H9 (cell line): Measurements from ENCODE around the gene ZNF892. TPM values are rescaled to one million over a fixed set of nuclear protein-coding genes. Genes with fewer than 3 reads are reported as not detected.

Experiments used
- DNase-seq: peaks from one replicate; pipeline ENCODE4 v3.0.0-alpha.2; 2017
- H2AFZ ChIP-seq: one replicate; pipeline ENCODE4 v1.6.1; 2013; ENCODE audit warnings: mild to moderate bottlenecking, low read length, control low read depth, moderate library complexity
- H2AK5ac ChIP-seq: 2 replicates; pipeline ENCODE4 v1.6.1; 2013; ENCODE audit warnings: low read length, control low read depth, mixed read lengths; ENCODE audit not compliant: insufficient read length
- H2BK120ac ChIP-seq: one replicate; pipeline ENCODE4 v1.6.1; 2013; ENCODE audit warnings: low read depth, mild to moderate bottlenecking, low read length, control low read depth, inconsistent platforms; ENCODE audit not compliant: poor library complexity, severe bottlenecking
- H2BK12ac ChIP-seq: 2 replicates; pipeline ENCODE4 v1.6.1; 2013; ENCODE audit warnings: low read length, control low read depth, mixed read lengths, low read depth; ENCODE audit not compliant: insufficient read length
- H2BK15ac ChIP-seq: 2 replicates; pipeline ENCODE4 v1.6.1; 2013; ENCODE audit warnings: low read depth, low read length, control low read depth
- H2BK20ac ChIP-seq: one replicate; pipeline ENCODE4 v1.6.1; 2013; ENCODE audit warnings: low read depth, mild to moderate bottlenecking, low read length, control low read depth, inconsistent platforms; ENCODE audit not compliant: poor library complexity, severe bottlenecking
- H2BK5ac ChIP-seq: 2 replicates; pipeline ENCODE4 v1.6.1; 2013; ENCODE audit warnings: low read length, control low read depth, mixed read lengths; ENCODE audit not compliant: insufficient read length
- H3K14ac ChIP-seq: 2 replicates; pipeline ENCODE4 v1.6.1; 2013; ENCODE audit warnings: low read length, control low read depth; ENCODE audit not compliant: insufficient read depth
- H3K18ac ChIP-seq: 2 replicates; pipeline ENCODE4 v1.6.1; 2013; ENCODE audit warnings: low read depth, mild to moderate bottlenecking, mixed read lengths, low read length, control low read depth; ENCODE audit not compliant: insufficient read length
- H3K23ac ChIP-seq: 2 replicates; pipeline ENCODE4 v1.6.1; 2013; ENCODE audit warnings: low read length, control low read depth, mixed read lengths, low read depth; ENCODE audit not compliant: insufficient read length
- H3K23me2 ChIP-seq: 2 replicates; pipeline ENCODE4 v1.6.1; 2013; ENCODE audit warnings: low read depth, mild to moderate bottlenecking, mixed read lengths, low read length, control low read depth; ENCODE audit not compliant: insufficient read length, poor library complexity, severe bottlenecking
- H3K27ac ChIP-seq: 2 replicates; pipeline ENCODE4 v1.5.1; 2013; ENCODE audit warnings: low read length, control low read depth, mixed read lengths, low read depth; ENCODE audit not compliant: insufficient read length
- H3K27me3 ChIP-seq: 2 replicates; pipeline ENCODE4 v1.6.1; 2013; ENCODE audit warnings: low read length, control low read depth, inconsistent platforms; ENCODE audit not compliant: insufficient read depth
- H3K4ac ChIP-seq: 2 replicates; pipeline ENCODE4 v1.6.1; 2013; ENCODE audit warnings: low read depth, mild to moderate bottlenecking, control low read depth, inconsistent platforms, low read length, moderate library complexity
- H3K4me1 ChIP-seq: 2 replicates; pipeline ENCODE4 v1.6.1; 2013; ENCODE audit warnings: low read length, control low read depth, inconsistent platforms; ENCODE audit not compliant: insufficient read depth
- H3K4me2 ChIP-seq: 2 replicates; pipeline ENCODE4 v1.6.1; 2013; ENCODE audit warnings: low read length, control low read depth, mixed read lengths; ENCODE audit not compliant: insufficient read length, insufficient read depth
- H3K56ac ChIP-seq: 2 replicates; pipeline ENCODE4 v1.6.1; 2013; ENCODE audit warnings: low read depth, mild to moderate bottlenecking, mixed read lengths, low read length, control low read depth; ENCODE audit not compliant: insufficient read length
- H3K79me1 ChIP-seq: 2 replicates; pipeline ENCODE4 v1.6.1; 2013; ENCODE audit warnings: low read depth, mild to moderate bottlenecking, moderate library complexity, low read length, control low read depth, inconsistent platforms; ENCODE audit not compliant: insufficient read depth, poor library complexity, severe bottlenecking
- H3K79me2 ChIP-seq: 2 replicates; pipeline ENCODE4 v1.6.1; 2013; ENCODE audit warnings: low read length, control low read depth, inconsistent platforms; ENCODE audit not compliant: insufficient read depth
- H3K9ac ChIP-seq: 2 replicates; pipeline ENCODE4 v1.6.1; 2013; ENCODE audit warnings: low read length, control low read depth, mixed read lengths; ENCODE audit not compliant: insufficient read length; ENCODE audit errors: extremely low read depth
- H3K9me3 ChIP-seq: one replicate; pipeline ENCODE4 v1.6.1; 2013; ENCODE audit warnings: low read depth, low read length, inconsistent platforms; ENCODE audit not compliant: control insufficient read depth
- H3T11ph ChIP-seq: one replicate; pipeline ENCODE4 v1.6.1; 2013; ENCODE audit warnings: mild to moderate bottlenecking, low read length, control low read depth, inconsistent platforms
- H4K20me1 ChIP-seq: one replicate; pipeline ENCODE4 v1.6.1; 2013; ENCODE audit not compliant: control insufficient read depth, insufficient read length, insufficient read depth
- H4K5ac ChIP-seq: 2 replicates; pipeline ENCODE4 v1.6.1; 2013; ENCODE audit warnings: low read depth, mild to moderate bottlenecking, mixed read lengths, low read length, control low read depth; ENCODE audit not compliant: insufficient read length
- H4K8ac ChIP-seq: replicated peaks from 2 replicates; pipeline ENCODE4 v1.6.1; 2013; ENCODE audit warnings: low read length, control low read depth, mixed read lengths, low read depth; ENCODE audit not compliant: insufficient read length
- H4K91ac ChIP-seq: 2 replicates; pipeline ENCODE4 v1.6.1; 2013; ENCODE audit warnings: low read depth, mild to moderate bottlenecking, moderate library complexity, mixed read lengths, low read length, control low read depth; ENCODE audit not compliant: insufficient read length
- H3K27ac Mint-ChIP-seq, 3 experiments: 2 replicates in 2 of 3; 3 replicates in 1 of 3; pipeline ENCODE4 v1.8.0; 2020 to 2021; ENCODE audit warnings: mixed read lengths in 3 of 3, mild to moderate bottlenecking in 1 of 3, moderate library complexity in 1 of 3
- H3K27me3 Mint-ChIP-seq: 2 replicates; pipeline ENCODE4 v1.8.0; 2021; ENCODE audit warnings: low read depth, mild to moderate bottlenecking, moderate library complexity, mixed read lengths
- H3K36me3 Mint-ChIP-seq, 3 experiments: 2 replicates in 2 of 3; 3 replicates in 1 of 3; pipeline ENCODE4 v1.8.0; 2020 to 2021; ENCODE audit warnings: low read depth in 3 of 3, mixed read lengths in 3 of 3; ENCODE audit not compliant: insufficient read depth in 1 of 3
- H3K4me1 Mint-ChIP-seq, 2 experiments: 2 replicates each; pipeline ENCODE4 v1.8.0; 2020; ENCODE audit warnings: mixed read lengths in 2 of 2
- H3K4me3 Mint-ChIP-seq, 2 experiments: 2 replicates in 1 of 2; 3 replicates in 1 of 2; pipeline ENCODE4 v1.8.0; 2020 to 2021; ENCODE audit warnings: mild to moderate bottlenecking in 2 of 2, mixed read lengths in 2 of 2, moderate library complexity in 1 of 2
- H3K9me3 Mint-ChIP-seq, 2 experiments: 2 replicates in 1 of 2; 3 replicates in 1 of 2; pipeline ENCODE4 v1.8.0; 2020; ENCODE audit warnings: mild to moderate bottlenecking in 2 of 2, mixed read lengths in 2 of 2, moderate library complexity in 1 of 2
- WGBS: extraction: QIAGEN DNeasy Blood & Tissue Kit; methylation state at CpG from one replicate; pipeline ENCODE4 v1.1.7; 2013; ENCODE audit warnings: missing lambda C conversion rate, low lambda C conversion rate, mixed read lengths; ENCODE audit not compliant: insufficient read length; ENCODE audit errors: extremely low coverage; 5-methylcytosine and 5-hydroxymethylcytosine counted together
- total RNA-seq: library from RNA; stranded (reverse); gene quantifications from 2 replicates; pipeline ENCODE4 v1.2.1, GENCODE V29; 2021
- TF ChIP-seq, protein P1 (sequence below): fragments of 200-600 bp; sonication (generic); conservative IDR thresholded peaks from 3 replicates; pipeline ENCODE4 v1.8.0; 2021; ENCODE audit warnings: antibody characterized with exemption, mild to moderate bottlenecking

The ZNF892 gene
- total RNA-seq, 1 experiment from 2014 or later: 13.2 TPM

DNA sequence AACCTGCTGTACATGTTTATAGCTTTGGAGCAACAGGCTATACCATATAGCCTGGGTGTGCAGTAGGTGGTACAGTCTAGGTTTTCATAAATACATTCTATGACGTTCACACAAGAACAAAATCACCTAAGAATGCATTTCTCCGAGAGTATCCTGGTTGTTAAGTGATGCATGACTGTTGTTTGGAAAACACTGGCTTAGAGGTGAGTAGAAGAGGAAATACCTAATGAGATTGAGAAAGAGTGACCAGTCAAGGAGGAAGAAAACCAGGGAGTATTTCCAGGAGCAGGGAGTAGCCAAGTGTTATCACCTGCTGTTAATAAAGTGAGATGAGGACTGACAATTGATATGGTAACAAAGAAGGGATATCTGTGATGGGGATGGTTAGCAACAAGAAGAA is 2.9 kb upstream of the ZNF892 start:
- no peak overlapping the region for H3K27ac Mint-ChIP-seq
- no peaks in the 10 kb centered on the region for H3K79me2 ChIP-seq
- H4K8ac ChIP-seq: no peak overlapping the region
- H3K18ac ChIP-seq: no peak overlapping the region
- no peak overlapping the region for H2BK12ac ChIP-seq
- no CpG with 5 or more reads among the region's 2 CpGs for WGBS
- no peaks in the 10 kb centered on the region for H3K79me1 ChIP-seq
- peaks cover 11 to 21% of the 10 kb centered on the region in 2 experiments for H3K9me3 Mint-ChIP-seq
- no peak overlapping the region for H3K27ac ChIP-seq
- no peak overlapping the region for H3K9ac ChIP-seq
- H3K36me3 Mint-ChIP-seq: peaks cover 10 to 14% (median 12%) of the 10 kb centered on the region in 3 experiments
- H3K4me3 Mint-ChIP-seq: no peak overlapping the region
- no peaks in the 10 kb centered on the region for H3K4me1 ChIP-seq
- no peak overlapping the region for H3T11ph ChIP-seq
- no peak overlapping the region for H3K14ac ChIP-seq
- H3K4ac ChIP-seq: no peak overlapping the region
- H4K5ac ChIP-seq: no peak overlapping the region
- peaks cover 3% of the 10 kb centered on the region for H3K23me2 ChIP-seq
- no peak overlapping the region for H2BK15ac ChIP-seq
- H3K4me2 ChIP-seq: no peak overlapping the region
- H2BK5ac ChIP-seq: no peak overlapping the region
- peaks cover under 1% of the 10 kb centered on the region for H3K9me3 ChIP-seq
- no peak overlapping the region for H3K23ac ChIP-seq
- no peak for DNase-seq
- no peaks in the 10 kb centered on the region for H4K20me1 ChIP-seq
- peaks cover 8% of the 10 kb centered on the region for H3K27me3 ChIP-seq
- no peak overlapping the region for H2AFZ ChIP-seq
- H4K91ac ChIP-seq: no peak overlapping the region
- H2BK20ac ChIP-seq: no peak overlapping the region
- peaks cover 41% of the 10 kb centered on the region for H3K27me3 Mint-ChIP-seq
- H3K4me1 Mint-ChIP-seq: peaks cover 21 to 25% of the 10 kb centered on the region in 2 experiments
- TF ChIP-seq, protein P1, sequence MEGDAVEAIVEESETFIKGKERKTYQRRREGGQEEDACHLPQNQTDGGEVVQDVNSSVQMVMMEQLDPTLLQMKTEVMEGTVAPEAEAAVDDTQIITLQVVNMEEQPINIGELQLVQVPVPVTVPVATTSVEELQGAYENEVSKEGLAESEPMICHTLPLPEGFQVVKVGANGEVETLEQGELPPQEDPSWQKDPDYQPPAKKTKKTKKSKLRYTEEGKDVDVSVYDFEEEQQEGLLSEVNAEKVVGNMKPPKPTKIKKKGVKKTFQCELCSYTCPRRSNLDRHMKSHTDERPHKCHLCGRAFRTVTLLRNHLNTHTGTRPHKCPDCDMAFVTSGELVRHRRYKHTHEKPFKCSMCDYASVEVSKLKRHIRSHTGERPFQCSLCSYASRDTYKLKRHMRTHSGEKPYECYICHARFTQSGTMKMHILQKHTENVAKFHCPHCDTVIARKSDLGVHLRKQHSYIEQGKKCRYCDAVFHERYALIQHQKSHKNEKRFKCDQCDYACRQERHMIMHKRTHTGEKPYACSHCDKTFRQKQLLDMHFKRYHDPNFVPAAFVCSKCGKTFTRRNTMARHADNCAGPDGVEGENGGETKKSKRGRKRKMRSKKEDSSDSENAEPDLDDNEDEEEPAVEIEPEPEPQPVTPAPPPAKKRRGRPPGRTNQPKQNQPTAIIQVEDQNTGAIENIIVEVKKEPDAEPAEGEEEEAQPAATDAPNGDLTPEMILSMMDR: no peak
- H3K56ac ChIP-seq: no peak overlapping the region
- no peak overlapping the region for H2AK5ac ChIP-seq
- no peak overlapping the region for H2BK120ac ChIP-seq
